Left colon (tissue), 2 donors: ENCODE data around the gene DAB2. TPM values are rescaled to one million over a fixed set of nuclear protein-coding genes. Genes with fewer than 3 reads are reported as not detected.
"Not testable (repeated sequence)": the region's sequence is repeated elsewhere in the genome, so short reads cannot be mapped to it uniquely, and the experiment has no call there.

Experiments
- ATAC-seq: fragments of 200-7000 bp; cut with Tn5 transposase; one replicate; pipeline ENCODE4 v1.9.1; 2020; ENCODE audit warnings: mild to moderate bottlenecking, moderate library complexity
- DNase-seq, 2 donors: peaks; one replicate each; pipeline ENCODE4 v3.0.0-alpha.2; 2020
- intact Hi-C, 2 donors: fragments of 100-400 bp; cut with DNase I in 1 of 2; cut with micrococcal nuclease in 1 of 2; formaldehyde crosslinking; loops; one replicate each; pipeline versions ENCODE4 v1.11.2 to v1.14.0; 2022; cut with DNase I, micrococcal nuclease
- total RNA-seq, 2 donors: library from RNA; stranded (reverse); fragmentation: NEBNext Ultra II Directional; extraction: Animal tissue kit (Norgen Biotek cat#: 25700); gene quantifications; one replicate each; pipeline ENCODE4 v1.2.1, GENCODE V29; 2021
- donor health status: DM: no; HTN: no; CAD: no.
- donor health status: DM: yes; HTN: yes; CAD: no.

The DAB2 gene
- total RNA-seq, 2 donors from 2014 or later, result 38.5 to 61.6 TPM

- intact Hi-C loops, result no loop called here
- ATAC-seq (no peak), DNase-seq (no peak)
These were observed 60.4 kb downstream of the DAB2 start, which contains the start of gene C9 for GRCh38 chr5:39364367-39364766. Gene C9 (minus strand): TSS chr5:39364495. CDS start chr5:39364464, 31 bp downstream.

- intact Hi-C loops, result no loop called here
- no peak for DNase-seq
- no peak for ATAC-seq
These were observed 61.6 kb downstream of the DAB2 start for GRCh38 chr5:39363217-39363616.

DNA sequence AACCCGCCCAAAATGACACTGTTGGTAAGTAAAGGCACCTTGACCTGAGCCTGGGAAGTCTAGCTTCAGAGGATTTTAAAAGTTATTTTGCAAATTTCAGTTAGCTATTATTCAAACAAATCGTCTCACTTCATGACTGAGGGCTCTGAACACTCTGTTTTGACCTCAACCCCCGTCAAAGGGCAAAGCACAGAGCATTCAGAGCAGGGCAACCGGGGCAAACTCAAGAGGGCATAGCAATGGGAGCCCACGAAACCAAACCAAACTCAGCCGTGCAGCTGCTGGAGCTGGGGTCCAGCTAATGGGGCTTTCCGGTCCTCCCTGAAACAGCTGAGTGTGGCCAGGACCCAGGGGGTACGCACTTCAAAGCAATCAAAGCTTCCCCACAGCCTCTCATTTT is 62.1 kb downstream of the DAB2 start:
- ATAC-seq, result no peak
- no peak for DNase-seq
- intact Hi-C loops, result no loop called here

DNA sequence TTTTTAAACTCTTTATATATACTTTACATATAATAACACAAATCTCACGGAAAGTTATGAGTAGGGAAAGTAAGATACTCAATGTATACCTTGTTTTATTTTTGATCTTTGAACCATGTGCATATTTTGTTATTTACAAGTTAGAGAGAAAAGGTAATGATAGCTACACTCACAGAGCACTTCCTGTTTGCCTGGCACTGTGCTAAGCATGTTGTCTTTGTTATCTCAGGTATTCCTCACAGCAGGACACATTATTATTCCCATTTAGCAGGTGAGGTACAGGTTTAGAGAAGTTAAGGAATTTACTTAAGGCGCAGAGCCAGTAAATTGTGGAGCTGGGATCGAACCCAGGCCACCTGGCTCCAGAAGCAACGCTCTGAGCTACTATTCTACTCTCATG is 63.5 kb downstream of the DAB2 start:
- ATAC-seq, result peak; percentile 57
- intact Hi-C loops, result no loop called here
- no peak for DNase-seq

DNA sequence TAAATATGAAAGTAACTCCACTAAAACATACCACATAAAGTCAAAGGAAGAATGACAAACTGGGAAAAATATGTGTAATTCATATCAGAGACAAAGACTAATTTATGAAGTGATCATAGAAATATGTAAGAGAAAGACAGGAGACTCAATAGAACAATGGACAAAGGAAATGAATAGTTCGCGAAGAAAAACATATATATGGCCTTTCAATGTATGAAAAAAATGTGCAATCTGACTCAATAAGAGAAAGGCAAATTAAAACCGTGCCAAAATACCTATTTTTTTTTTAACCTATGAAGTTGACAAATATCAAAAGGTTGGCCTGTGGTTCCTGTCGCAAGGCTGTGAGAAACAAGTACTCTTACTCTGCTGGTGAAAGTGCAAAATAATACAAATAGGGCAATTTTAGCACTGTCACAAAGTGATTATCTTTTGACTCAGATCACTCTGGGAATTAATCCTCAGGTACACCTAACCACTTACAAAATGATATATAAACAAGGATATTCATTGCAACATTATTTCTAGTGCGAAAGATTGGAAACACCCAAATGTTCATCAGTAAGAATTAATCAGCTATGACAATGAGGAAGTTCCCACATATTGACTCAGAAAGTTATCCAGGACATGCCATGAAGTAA is 64.2 kb downstream of the DAB2 start:
- ATAC-seq (no peak), DNase-seq (no peak)
- intact Hi-C loops, result no loop called here

GRCh38 chr5:39356263-39356662 is 68.5 kb downstream of the DAB2 start:
- no peak for DNase-seq
- intact Hi-C loops, result no loop called here
- no peak for ATAC-seq

- DNase-seq (no peak), ATAC-seq (no peak)
- intact Hi-C loops, result no loop called here
These were observed 69.5 kb downstream of the DAB2 start for GRCh38 chr5:39355324-39355723.

GRCh38 chr5:39353717-39354399 is 70.9 kb downstream of the DAB2 start:
- intact Hi-C loops, result no loop called here
- DNase-seq (no peak), ATAC-seq (no peak)

- intact Hi-C loops, result no loop called here
- DNase-seq (no peak), ATAC-seq (no peak)
These were observed 71.8 kb downstream of the DAB2 start for GRCh38 chr5:39352951-39353350.

DNA sequence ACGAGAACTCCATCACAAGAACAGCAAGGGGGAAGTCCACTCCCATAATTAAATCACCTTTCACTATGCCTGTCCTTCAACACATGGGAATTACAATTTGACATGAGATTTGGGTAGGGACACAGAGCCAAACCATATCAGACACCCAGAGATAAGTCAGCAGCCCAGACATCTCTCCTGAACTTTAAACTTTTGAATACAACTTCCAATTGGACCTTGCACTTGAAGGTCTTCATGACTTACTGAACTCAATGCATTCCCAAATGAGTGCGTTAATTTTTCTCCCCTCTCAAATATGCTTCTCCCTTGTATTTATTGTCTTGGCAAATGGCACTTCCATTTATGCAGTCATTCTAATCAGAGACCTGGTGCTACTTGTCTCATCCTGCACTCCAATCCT is 72.6 kb downstream of the DAB2 start:
- ATAC-seq, result no peak
- intact Hi-C loops, result no loop called here
- no peak for DNase-seq

DNA sequence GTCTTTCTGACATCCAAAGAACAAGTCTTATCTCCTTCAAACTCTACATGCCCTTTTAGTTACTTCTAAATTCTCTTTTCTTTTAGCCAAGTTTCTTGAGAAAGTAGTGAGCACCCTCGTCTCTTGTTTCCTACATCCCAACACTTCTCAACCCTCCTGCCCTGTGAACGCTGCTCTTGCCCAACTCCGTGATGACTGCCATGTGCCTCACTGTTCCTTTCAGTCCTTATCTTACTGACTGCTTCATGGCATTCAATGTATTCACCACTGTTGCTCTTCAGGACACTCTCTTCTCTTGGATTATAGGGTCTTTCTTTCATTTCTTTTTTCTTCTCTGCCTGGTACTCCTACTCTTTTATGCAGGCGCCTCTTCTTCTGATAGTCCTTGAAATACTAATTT is 75.3 kb downstream of the DAB2 start:
- DNase-seq (no peak), ATAC-seq (no peak)
- intact Hi-C loops, result no loop called here

- DNase-seq, result no peak
- intact Hi-C loops, result no loop called here
- no peak for ATAC-seq
These were observed 82.3 kb downstream of the DAB2 start for GRCh38 chr5:39342460-39342859.

GRCh38 chr5:39341896-39342295 is 82.9 kb downstream of the DAB2 start:
- ATAC-seq, result no peak
- no peak for DNase-seq
- intact Hi-C loops, result no loop called here

- ATAC-seq (no peak), DNase-seq (no peak)
- intact Hi-C loops, result no loop called here
These were observed 84.3 kb downstream of the DAB2 start for GRCh38 chr5:39340506-39340905.

- intact Hi-C loops, result no loop called here
- ATAC-seq, result no peak
- no peak for DNase-seq
These were observed 87.4 kb downstream of the DAB2 start for GRCh38 chr5:39337252-39337915.

DNA sequence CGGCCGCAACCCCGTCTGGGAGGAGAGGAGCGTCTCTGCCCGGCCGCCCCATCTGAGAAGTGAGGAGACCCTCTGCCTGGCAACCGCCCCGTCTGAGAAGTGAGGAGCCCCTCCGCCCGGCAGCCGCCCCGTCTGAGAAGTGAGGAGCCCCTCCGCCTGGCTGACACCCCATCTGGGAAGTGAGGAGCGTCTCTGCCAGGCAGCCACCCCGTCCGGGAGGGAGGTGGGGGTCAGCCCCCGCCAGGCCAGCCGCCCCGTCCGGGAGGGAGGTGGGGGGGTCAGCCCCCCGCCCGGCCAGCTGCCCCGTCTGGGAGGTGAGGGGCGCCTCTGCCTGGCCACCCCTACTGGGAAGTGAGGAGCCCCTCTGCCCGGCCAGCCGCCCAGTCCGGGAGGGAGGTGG is 90.5 kb downstream of the DAB2 start:
- ATAC-seq, intact Hi-C loops, DNase-seq: not testable (repeated sequence)

- ATAC-seq (no peak), DNase-seq (no peak)
- intact Hi-C loops, result no loop called here
These were observed 91.7 kb downstream of the DAB2 start for GRCh38 chr5:39333104-39333503.

- intact Hi-C loops, result no loop called here
- ATAC-seq, result no peak
- no peak for DNase-seq
These were observed 92.9 kb downstream of the DAB2 start for GRCh38 chr5:39331861-39332381.

GRCh38 chr5:39328731-39329130 is 96.0 kb downstream of the DAB2 start:
- no peak for DNase-seq
- no peak for ATAC-seq
- intact Hi-C loops, result no loop called here

GRCh38 chr5:39323542-39323941 is 101.2 kb downstream of the DAB2 start:
- intact Hi-C loops, result no loop called here
- no peak for DNase-seq
- ATAC-seq, result no peak
